GM10266 (cell line): ENCODE measurements around the gene CORO2B.

ENCODE experiments used
- DNase-seq: peaks from one replicate; pipeline ENCODE4 v3.0.0; 2012; ENCODE audit errors: extremely low spot score
- CTCF ChIP-seq: IDR thresholded peaks from 2 replicates; pipeline ENCODE4 v1.5.1; 2012; ENCODE audit warnings: mild to moderate bottlenecking, low read depth; ENCODE audit not compliant: control insufficient read depth, insufficient read depth; ENCODE audit errors: missing control alignments

Gene CORO2B

GRCh38 chr15:68658151-68658550 is 79.4 kb downstream of the CORO2B start:
- no peak for DNase-seq
- TF ChIP-seq CTCF, result no peak

GRCh38 chr15:68658641-68659358 is 80.0 kb downstream of the CORO2B start:
- DNase-seq, result no peak
- TF ChIP-seq CTCF, result no peak

GRCh38 chr15:68663526-68663925 is 84.7 kb downstream of the CORO2B start:
- no peak for TF ChIP-seq CTCF
- DNase-seq, result no peak

GRCh38 chr15:68666120-68666811 is 87.5 kb downstream of the CORO2B start:
- no peak for TF ChIP-seq CTCF
- DNase-seq, result no peak

- no peak for DNase-seq
- TF ChIP-seq CTCF, result no peak
Observed at GRCh38 chr15:68666812-68667450, 88.1 kb downstream of the CORO2B start.

GRCh38 chr15:68667800-68668625 is 89.2 kb downstream of the CORO2B start:
- no peak for DNase-seq
- TF ChIP-seq CTCF, result no peak
